Measurements from ENCODE around the gene MTCL1.

DNA sequence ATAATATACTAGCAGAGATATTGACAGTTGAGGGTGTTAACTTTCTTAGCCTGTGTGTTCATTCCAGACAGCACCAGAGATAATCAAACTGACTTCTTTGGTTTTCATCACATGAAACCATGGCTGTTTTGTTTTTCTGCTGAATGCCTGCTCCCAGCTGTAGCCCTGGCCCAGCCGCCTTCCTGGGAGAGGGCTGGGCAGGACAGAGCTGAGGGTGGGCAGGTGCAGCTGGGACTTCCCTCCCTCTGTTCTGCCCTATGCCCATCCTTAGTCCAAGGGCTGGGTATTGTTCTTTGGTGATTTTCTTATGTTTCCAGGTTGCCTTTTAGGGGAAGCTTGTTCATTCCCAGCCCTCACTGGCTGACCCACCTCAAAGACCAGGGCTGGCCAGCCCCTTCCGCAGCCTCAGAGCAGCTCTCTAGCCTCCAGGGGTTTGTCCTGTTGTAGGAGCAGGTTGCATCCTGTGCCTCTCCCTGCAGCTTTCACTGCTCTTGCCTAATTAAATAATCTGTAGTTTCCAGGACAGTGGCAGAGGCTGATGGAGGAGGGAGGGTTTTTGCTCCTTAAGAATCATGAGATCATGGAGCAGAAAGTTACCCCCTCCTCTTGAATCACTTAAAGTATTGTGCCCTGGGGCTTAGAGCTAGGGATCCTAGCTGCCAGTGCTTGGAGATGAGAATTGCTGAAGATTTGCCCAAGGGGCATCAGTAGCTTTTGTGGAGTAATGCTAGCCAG, 61.4 kb downstream of the MTCL1 start:
- TF ChIP-seq, protein P1, sequence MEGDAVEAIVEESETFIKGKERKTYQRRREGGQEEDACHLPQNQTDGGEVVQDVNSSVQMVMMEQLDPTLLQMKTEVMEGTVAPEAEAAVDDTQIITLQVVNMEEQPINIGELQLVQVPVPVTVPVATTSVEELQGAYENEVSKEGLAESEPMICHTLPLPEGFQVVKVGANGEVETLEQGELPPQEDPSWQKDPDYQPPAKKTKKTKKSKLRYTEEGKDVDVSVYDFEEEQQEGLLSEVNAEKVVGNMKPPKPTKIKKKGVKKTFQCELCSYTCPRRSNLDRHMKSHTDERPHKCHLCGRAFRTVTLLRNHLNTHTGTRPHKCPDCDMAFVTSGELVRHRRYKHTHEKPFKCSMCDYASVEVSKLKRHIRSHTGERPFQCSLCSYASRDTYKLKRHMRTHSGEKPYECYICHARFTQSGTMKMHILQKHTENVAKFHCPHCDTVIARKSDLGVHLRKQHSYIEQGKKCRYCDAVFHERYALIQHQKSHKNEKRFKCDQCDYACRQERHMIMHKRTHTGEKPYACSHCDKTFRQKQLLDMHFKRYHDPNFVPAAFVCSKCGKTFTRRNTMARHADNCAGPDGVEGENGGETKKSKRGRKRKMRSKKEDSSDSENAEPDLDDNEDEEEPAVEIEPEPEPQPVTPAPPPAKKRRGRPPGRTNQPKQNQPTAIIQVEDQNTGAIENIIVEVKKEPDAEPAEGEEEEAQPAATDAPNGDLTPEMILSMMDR (IDR thresholded peaks at IDR 0.05) = no peak
- no peak for TF ChIP-seq POLR2A (IDR thresholded peaks at IDR 0.05)
